ENCODE measurements around the gene POLE2. TPM values are rescaled to one million over a fixed set of nuclear protein-coding genes. Genes with fewer than 3 reads are reported as not detected.

Gene POLE2
- total RNA-seq, 1 donor from 2014 or later, result 2.4 TPM

GRCh38 chr14:49623941-49624839 lies 63.8 kb downstream of the POLE2 start:
- Mint-ChIP-seq H3K27ac (ENCODE audit: unreplicated experiment) (no peak overlapping the region), H3K4me3 (ENCODE audit: unreplicated experiment) (no peak overlapping the region), H3K36me3 (ENCODE audit: unreplicated experiment) (no peaks in the 10 kb centered on the region), H3K9me3 (ENCODE audit: unreplicated experiment) (peaks cover 3% of the 10 kb centered on the region), H3K27me3 (ENCODE audit: unreplicated experiment) (peaks cover 3% of the 10 kb centered on the region), H3K4me1 (ENCODE audit: low read depth, unreplicated experiment) (peaks cover 5% of the 10 kb centered on the region)
- DNase-seq, result no peak
- TF ChIP-seq, protein P1, sequence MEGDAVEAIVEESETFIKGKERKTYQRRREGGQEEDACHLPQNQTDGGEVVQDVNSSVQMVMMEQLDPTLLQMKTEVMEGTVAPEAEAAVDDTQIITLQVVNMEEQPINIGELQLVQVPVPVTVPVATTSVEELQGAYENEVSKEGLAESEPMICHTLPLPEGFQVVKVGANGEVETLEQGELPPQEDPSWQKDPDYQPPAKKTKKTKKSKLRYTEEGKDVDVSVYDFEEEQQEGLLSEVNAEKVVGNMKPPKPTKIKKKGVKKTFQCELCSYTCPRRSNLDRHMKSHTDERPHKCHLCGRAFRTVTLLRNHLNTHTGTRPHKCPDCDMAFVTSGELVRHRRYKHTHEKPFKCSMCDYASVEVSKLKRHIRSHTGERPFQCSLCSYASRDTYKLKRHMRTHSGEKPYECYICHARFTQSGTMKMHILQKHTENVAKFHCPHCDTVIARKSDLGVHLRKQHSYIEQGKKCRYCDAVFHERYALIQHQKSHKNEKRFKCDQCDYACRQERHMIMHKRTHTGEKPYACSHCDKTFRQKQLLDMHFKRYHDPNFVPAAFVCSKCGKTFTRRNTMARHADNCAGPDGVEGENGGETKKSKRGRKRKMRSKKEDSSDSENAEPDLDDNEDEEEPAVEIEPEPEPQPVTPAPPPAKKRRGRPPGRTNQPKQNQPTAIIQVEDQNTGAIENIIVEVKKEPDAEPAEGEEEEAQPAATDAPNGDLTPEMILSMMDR (IDR thresholded peaks at IDR 0.05; ENCODE audit: partially characterized antibody, unreplicated experiment), result no peak

- no peak overlapping the region for H3K4me3 Mint-ChIP-seq (ENCODE audit: unreplicated experiment)
These were observed 64.6 kb downstream of the POLE2 start for GRCh38 chr14:49623387-49623786.

GRCh38 chr14:49622022-49622607 lies 65.9 kb downstream of the POLE2 start:
- Mint-ChIP-seq H3K27me3 (ENCODE audit: unreplicated experiment) (peaks cover 3% of the 10 kb centered on the region), H3K27ac (ENCODE audit: unreplicated experiment) (peak overlapping the region; percentile 71), H3K9me3 (ENCODE audit: unreplicated experiment) (peaks cover 3% of the 10 kb centered on the region), H3K36me3 (ENCODE audit: unreplicated experiment) (no peaks in the 10 kb centered on the region), H3K4me3 (ENCODE audit: unreplicated experiment) (peak overlapping the region; percentile 89), H3K4me1 (ENCODE audit: low read depth, unreplicated experiment) (peaks cover 5% of the 10 kb centered on the region)
- no peak for DNase-seq
- TF ChIP-seq, protein P1 (IDR thresholded peaks at IDR 0.05; ENCODE audit: partially characterized antibody, unreplicated experiment), result no peak

More at GRCh38 chr14:49623387-49623786, 64.6 kb downstream of the POLE2 start:
- Mint-ChIP-seq H3K27me3 (ENCODE audit: unreplicated experiment) (peaks cover 3% of the 10 kb centered on the region), H3K9me3 (ENCODE audit: unreplicated experiment) (peaks cover 3% of the 10 kb centered on the region), H3K4me1 (ENCODE audit: low read depth, unreplicated experiment) (peaks cover 5% of the 10 kb centered on the region), H3K36me3 (ENCODE audit: unreplicated experiment) (no peaks in the 10 kb centered on the region), H3K27ac (ENCODE audit: unreplicated experiment) (no peak overlapping the region)
- no peak for DNase-seq
- TF ChIP-seq, protein P1 (IDR thresholded peaks at IDR 0.05; ENCODE audit: partially characterized antibody, unreplicated experiment), result no peak

GRCh38 chr14:49621114-49621881 lies 66.7 kb downstream of the POLE2 start:
- Mint-ChIP-seq H3K27me3 (ENCODE audit: unreplicated experiment) (peaks cover 3% of the 10 kb centered on the region), H3K27ac (ENCODE audit: unreplicated experiment) (peak overlapping the region; percentile 98)
- peak; percentile 86 for DNase-seq

More at GRCh38 chr14:49621114-49621881, 66.7 kb downstream of the POLE2 start:
- TF ChIP-seq, protein P1 (IDR thresholded peaks at IDR 0.05; ENCODE audit: partially characterized antibody, unreplicated experiment), result no peak
- peaks cover 5% of the 10 kb centered on the region for H3K4me1 Mint-ChIP-seq (ENCODE audit: low read depth, unreplicated experiment)
- no peaks in the 10 kb centered on the region for H3K36me3 Mint-ChIP-seq (ENCODE audit: unreplicated experiment)
- H3K4me3 Mint-ChIP-seq (ENCODE audit: unreplicated experiment), result peak overlapping the region; percentile 89
- peaks cover 3% of the 10 kb centered on the region for H3K9me3 Mint-ChIP-seq (ENCODE audit: unreplicated experiment)
